Mononuclear cell (primary cell): ENCODE measurements around the gene ST6GALNAC5. TPM values are rescaled to one million over a fixed set of nuclear protein-coding genes. Genes with fewer than 3 reads are reported as not detected.

ENCODE experiments used
- H3K27me3 ChIP-seq: 2 replicates; pipeline ENCODE4 v1.6.0; 2011; ENCODE audit warnings: low read length, control low read depth; ENCODE audit not compliant: insufficient read depth
- H3K4me1 ChIP-seq: 2 replicates; pipeline ENCODE4 v1.5.1; 2011; ENCODE audit warnings: mild to moderate bottlenecking, low read length, control low read depth; ENCODE audit not compliant: insufficient read depth
- H3K4me3 ChIP-seq: 2 replicates; pipeline ENCODE4 v1.5.1; 2011; ENCODE audit warnings: mild to moderate bottlenecking, low read length, moderate library complexity
- H3K9me3 ChIP-seq: 2 replicates; pipeline ENCODE4 v1.5.1; 2011; ENCODE audit warnings: low read depth, mild to moderate bottlenecking, control low read depth, low read length
- total RNA-seq: library from RNA; depleted of rRNA; stranded (reverse); fragments of >200 nt; gene quantifications from one replicate; pipeline ENCODE4 v1.2.3, GENCODE V29; 2012

ST6GALNAC5 gene
- total RNA-seq, 1 donor, result not detected

DNA sequence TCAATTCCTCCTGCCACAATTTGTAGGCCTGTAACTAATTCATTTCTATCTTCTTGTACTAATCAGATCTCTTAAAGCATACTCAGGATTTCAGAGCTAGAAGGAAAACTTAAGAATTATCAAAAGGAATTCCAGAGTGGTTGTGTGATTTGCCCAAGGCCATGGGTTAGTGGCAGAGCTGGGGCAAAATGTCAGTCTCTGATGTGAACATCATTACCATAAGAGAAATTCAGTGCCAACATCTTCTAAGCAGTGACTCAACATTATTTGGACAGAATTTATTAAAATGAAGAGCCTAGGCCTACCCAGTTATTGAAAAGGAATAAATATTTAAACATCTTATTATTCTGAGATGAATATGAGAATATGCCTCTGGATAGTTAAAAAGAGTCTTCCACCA is 14.5 kb downstream of the ST6GALNAC5 start:
- H3K9me3 ChIP-seq, result no peaks in the 10 kb centered on the region
- no peak overlapping the region for H3K4me3 ChIP-seq
- no peaks in the 10 kb centered on the region for H3K27me3 ChIP-seq
- no peaks in the 10 kb centered on the region for H3K4me1 ChIP-seq

DNA sequence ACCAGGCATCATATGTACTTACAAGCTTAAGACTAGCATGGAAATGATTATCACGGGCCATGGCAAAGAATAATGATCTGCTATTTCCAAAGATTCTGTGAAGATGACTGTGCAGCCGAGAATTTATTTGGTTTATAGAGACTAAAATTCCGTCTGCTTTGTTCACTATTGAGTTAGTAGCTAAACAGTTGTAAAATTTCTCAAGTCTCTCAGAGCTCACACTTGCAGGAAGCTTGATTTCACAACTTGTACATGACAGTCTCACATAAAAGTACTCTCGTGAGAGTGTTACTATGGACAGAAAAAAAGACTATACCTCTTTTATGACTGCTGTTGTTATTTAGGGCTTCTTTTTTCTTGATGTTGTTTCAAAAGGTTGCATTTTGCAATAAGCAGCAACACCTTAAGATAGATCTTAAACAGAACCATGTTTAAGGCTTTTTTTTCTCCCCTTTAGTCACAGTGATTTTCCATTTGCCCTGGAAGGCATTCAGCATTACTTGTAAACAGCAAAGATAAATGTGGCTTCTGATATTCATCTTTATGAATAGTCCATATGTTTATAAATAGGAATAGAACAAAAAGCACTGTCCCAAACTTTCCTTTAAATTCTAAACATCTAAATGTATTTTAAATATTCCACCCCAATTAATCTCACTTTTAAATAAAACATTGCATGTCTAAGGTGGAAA is 24.8 kb downstream of the ST6GALNAC5 start:
- Histone ChIP-seq H3K9me3 (no peaks in the 10 kb centered on the region), H3K4me1 (peaks cover 6% of the 10 kb centered on the region), H3K4me3 (no peak overlapping the region), H3K27me3 (no peaks in the 10 kb centered on the region)

GRCh38 chr1:76892675-76893074 is 25.4 kb downstream of the ST6GALNAC5 start:
- Histone ChIP-seq H3K27me3 (no peaks in the 10 kb centered on the region), H3K4me1 (peaks cover 6% of the 10 kb centered on the region), H3K9me3 (no peaks in the 10 kb centered on the region), H3K4me3 (no peak overlapping the region)

- H3K4me1 ChIP-seq, result peaks cover 10% of the 10 kb centered on the region
- H3K4me3 ChIP-seq, result no peak overlapping the region
- no peaks in the 10 kb centered on the region for H3K27me3 ChIP-seq
- H3K9me3 ChIP-seq, result no peaks in the 10 kb centered on the region
Observed at GRCh38 chr1:76901158-76901767, 34.0 kb downstream of the ST6GALNAC5 start.

GRCh38 chr1:76905876-76906595 is 38.8 kb downstream of the ST6GALNAC5 start:
- no peak overlapping the region for H3K4me3 ChIP-seq
- no peaks in the 10 kb centered on the region for H3K27me3 ChIP-seq

GRCh38 chr1:76909311-76909710 is 42.0 kb downstream of the ST6GALNAC5 start:
- no peak overlapping the region for H3K4me3 ChIP-seq
- no peaks in the 10 kb centered on the region for H3K9me3 ChIP-seq
- no peaks in the 10 kb centered on the region for H3K27me3 ChIP-seq
- peaks cover 22% of the 10 kb centered on the region for H3K4me1 ChIP-seq

More at GRCh38 chr1:76905876-76906595, 38.8 kb downstream of the ST6GALNAC5 start:
- Histone ChIP-seq H3K4me1 (peaks cover 22% of the 10 kb centered on the region), H3K9me3 (no peaks in the 10 kb centered on the region)

GRCh38 chr1:76919085-76919484 is 51.8 kb downstream of the ST6GALNAC5 start:
- Histone ChIP-seq H3K9me3 (no peaks in the 10 kb centered on the region), H3K4me1 (no peaks in the 10 kb centered on the region), H3K27me3 (no peaks in the 10 kb centered on the region), H3K4me3 (no peak overlapping the region)

DNA sequence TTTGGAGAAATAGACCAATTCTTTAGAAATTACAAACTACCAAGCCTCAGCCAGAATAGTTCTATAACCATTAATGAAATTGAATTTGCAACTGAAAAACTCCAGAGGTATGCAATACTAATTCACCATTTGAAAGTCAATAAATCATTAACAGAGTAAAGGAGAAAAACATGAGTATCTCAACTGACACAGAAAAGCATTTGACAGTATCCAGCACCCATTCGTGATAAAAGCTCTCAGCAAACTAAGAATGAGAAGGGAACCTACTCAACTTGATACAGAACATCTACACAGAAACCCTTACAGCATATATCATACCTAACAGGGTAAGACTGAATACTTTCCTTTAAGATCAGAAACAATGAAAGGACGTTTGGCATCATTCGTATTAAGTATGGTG is 54.3 kb downstream of the ST6GALNAC5 start:
- H3K27me3 ChIP-seq, result no peaks in the 10 kb centered on the region
- H3K9me3 ChIP-seq, result no peaks in the 10 kb centered on the region
- H3K4me1 ChIP-seq, result no peaks in the 10 kb centered on the region
- H3K4me3 ChIP-seq, result no peak overlapping the region

DNA sequence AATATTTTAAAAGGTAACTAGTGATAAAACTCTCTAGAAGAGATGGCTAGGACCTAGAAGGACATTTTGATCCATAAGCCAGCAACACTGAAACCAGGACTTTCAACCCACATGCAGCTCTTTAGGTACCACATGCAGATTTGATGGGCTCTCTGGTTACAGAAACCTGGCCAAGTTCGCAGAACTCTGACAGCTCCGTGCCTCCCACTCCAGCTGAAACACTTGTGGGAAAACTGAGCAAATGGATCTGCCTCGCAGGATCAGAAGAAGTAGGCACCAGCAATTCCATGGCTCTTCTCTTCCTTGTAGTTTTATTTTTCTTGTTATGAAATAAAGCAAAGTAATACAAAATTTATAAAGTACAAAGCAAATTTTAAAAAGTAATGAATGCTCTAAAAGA is 58.5 kb downstream of the ST6GALNAC5 start:
- Histone ChIP-seq H3K4me1 (no peaks in the 10 kb centered on the region), H3K4me3 (no peak overlapping the region), H3K27me3 (no peaks in the 10 kb centered on the region), H3K9me3 (no peaks in the 10 kb centered on the region)

GRCh38 chr1:76928522-76928921 is 61.2 kb downstream of the ST6GALNAC5 start:
- no peaks in the 10 kb centered on the region for H3K27me3 ChIP-seq
- H3K4me1 ChIP-seq, result no peaks in the 10 kb centered on the region
- no peaks in the 10 kb centered on the region for H3K9me3 ChIP-seq
- H3K4me3 ChIP-seq, result no peak overlapping the region

GRCh38 chr1:76929136-76929535 is 61.9 kb downstream of the ST6GALNAC5 start:
- Histone ChIP-seq H3K9me3 (no peaks in the 10 kb centered on the region), H3K27me3 (no peaks in the 10 kb centered on the region), H3K4me3 (no peak overlapping the region), H3K4me1 (no peaks in the 10 kb centered on the region)

DNA sequence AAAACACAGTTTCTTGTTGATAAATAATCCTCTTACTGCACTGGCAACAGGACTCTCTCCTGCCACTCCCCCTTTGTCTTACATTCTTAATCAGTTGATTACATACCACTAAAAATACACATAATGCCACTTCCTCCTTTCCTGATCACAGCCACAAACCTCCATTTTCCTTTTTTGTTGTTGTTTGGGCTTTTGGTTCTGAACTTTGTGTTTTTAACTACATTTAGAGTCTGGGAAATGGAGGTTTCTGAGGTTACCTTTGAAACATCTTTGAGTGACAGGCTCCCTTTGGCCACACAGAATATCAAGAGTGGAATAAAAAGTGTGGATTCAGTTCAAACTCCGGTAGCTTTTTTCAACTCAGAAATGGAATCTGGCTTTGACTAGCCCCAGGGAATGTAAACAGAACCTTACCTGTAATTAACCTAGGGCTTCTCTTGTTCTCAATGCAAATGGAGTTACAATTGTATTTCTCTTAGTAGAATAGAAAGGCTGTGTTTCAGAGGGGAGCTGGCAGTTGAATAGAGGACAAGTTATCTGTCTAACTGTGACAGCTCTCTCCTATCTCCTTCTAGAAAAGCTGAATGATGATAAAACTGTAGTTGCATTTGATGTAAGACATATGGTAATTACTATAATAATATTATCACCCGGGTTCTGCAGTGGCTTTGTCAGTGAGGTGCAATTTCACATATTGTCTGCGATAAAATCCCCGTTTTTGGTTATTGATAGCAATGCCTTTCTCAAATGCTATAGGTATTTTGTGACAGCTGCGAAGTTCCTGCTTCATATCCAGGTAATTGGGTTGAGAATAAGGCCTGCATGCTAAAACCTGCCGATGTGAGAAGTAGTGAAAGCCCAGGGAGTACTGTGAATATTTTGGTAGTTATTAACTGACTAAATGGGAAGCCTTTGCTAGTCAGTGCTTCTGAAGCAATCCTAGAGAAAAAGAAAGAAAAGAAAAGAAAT is 66.9 kb downstream of the ST6GALNAC5 start:
- H3K9me3 ChIP-seq, result no peaks in the 10 kb centered on the region
- H3K4me3 ChIP-seq, result no peak overlapping the region
- H3K27me3 ChIP-seq, result no peaks in the 10 kb centered on the region
- H3K4me1 ChIP-seq, result no peaks in the 10 kb centered on the region

DNA sequence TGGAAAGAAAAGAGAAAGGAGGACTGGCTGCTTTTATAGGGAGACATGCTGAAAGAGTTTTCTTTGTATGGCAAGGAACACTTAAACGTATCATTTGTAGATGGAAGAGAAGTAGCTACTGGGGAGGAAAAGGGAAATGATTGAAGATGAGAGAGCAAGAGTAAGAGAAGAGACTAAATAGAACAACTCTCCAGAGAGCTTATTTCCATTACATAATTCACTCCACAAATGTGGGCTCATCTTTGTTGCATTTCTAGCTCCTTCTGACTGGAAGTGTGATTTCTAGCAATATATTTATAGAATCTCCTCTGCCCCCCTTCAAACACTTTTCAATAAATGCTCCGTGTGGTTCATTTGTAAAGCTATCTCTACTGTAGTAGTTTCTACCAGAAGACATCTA is 71.0 kb downstream of the ST6GALNAC5 start:
- no peak overlapping the region for H3K4me3 ChIP-seq
- H3K4me1 ChIP-seq, result no peaks in the 10 kb centered on the region
- H3K9me3 ChIP-seq, result no peaks in the 10 kb centered on the region
- H3K27me3 ChIP-seq, result no peaks in the 10 kb centered on the region

- no peak overlapping the region for H3K4me3 ChIP-seq
Observed at GRCh38 chr1:76939050-76939816, 72.0 kb downstream of the ST6GALNAC5 start.

More at GRCh38 chr1:76939050-76939816, 72.0 kb downstream of the ST6GALNAC5 start:
- Histone ChIP-seq H3K9me3 (no peaks in the 10 kb centered on the region), H3K4me1 (no peaks in the 10 kb centered on the region), H3K27me3 (no peaks in the 10 kb centered on the region)
